ENCODE measurements around the gene TOR4A.

TOR4A gene

DNA sequence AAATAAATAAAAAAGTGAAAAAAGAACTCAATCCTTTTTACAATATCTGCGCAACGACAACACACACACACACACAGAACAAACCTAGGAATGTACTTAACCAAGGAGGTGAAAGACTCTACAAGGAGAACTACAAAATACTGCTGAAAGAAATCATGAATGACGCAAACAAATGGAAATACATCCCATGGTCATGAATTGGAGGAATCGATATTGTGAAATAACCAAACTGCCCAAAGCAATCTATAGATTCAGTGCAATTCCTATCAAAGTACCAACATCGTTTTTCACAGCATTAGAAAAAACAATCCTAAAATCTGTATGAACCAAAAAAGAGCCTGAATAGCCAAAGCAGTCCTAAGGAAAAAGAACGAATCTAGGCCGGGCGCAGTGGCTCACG, 54.4 kb downstream of the TOR4A start:
- no peak for DNase-seq (ENCODE audit: insufficient read length, low spot score)
- no peak for FAIRE-seq
- TF ChIP-seq SPI1 (IDR thresholded peaks at IDR 0.05; ENCODE audit: low read depth, low read length) (no peak), TAF1 (IDR thresholded peaks at IDR 0.05; ENCODE audit: low read depth, low read length) (no peak), POU2F2 (IDR thresholded peaks at IDR 0.05; ENCODE audit: low read depth, low read length) (no peak), POLR2AphosphoS5 (IDR thresholded peaks at IDR 0.05; ENCODE audit: low read depth, low read length) (no peak), PAX5 (IDR thresholded peaks at IDR 0.05; ENCODE audit: insufficient read depth, low read length, severe bottlenecking) (no peak), POLR2A (IDR thresholded peaks at IDR 0.05; ENCODE audit: low read depth, low read length) (no peak)

Measured in GM12891 (cell line).